ENCODE data around the gene MCFD2.

- TF ChIP-seq CTCF (IDR thresholded peaks at IDR 0.05; ENCODE audit: insufficient read depth, low read length, poor library complexity, severe bottlenecking) (no peak), EZH2phosphoT487 (conservative IDR thresholded peaks at IDR 0.05; ENCODE audit: low read length) (no peak)
These were observed 45.4 kb downstream of the MCFD2 start for GRCh38 chr2:46870051-46870839.
